HepG2 (cell line): ENCODE results near the gene KDM4B.

Source experiments
- MAF1 ChIP-seq: sonication (generic); formaldehyde crosslinking; IDR thresholded peaks from 2 replicates; pipeline ENCODE4 v1.5.0; 2020; ENCODE audit warnings: missing genetic modification reagents, borderline replicate concordance
- NFIC ChIP-seq: IDR thresholded peaks from 2 replicates; pipeline ENCODE4 v1.6.1; 2012; ENCODE audit warnings: mild to moderate bottlenecking, low read length, inconsistent platforms
- ZNF232 ChIP-seq: sonication (generic); formaldehyde crosslinking; IDR thresholded peaks from 2 replicates; pipeline ENCODE4 v1.4.0; 2020; ENCODE audit warnings: missing genetic modification reagents, borderline replicate concordance
- ZNF569 ChIP-seq: sonication (generic); formaldehyde crosslinking; IDR thresholded peaks from 2 replicates; pipeline ENCODE4 v1.5.0; 2020; ENCODE audit warnings: mild to moderate bottlenecking, missing genetic modification reagents, moderate library complexity, borderline replicate concordance
- TF ChIP-seq, protein P1 (sequence below): sonication (generic); formaldehyde crosslinking; IDR thresholded peaks from 2 replicates; pipeline ENCODE4 v1.4.0; 2020; ENCODE audit warnings: mild to moderate bottlenecking, missing genetic modification reagents

DNA sequence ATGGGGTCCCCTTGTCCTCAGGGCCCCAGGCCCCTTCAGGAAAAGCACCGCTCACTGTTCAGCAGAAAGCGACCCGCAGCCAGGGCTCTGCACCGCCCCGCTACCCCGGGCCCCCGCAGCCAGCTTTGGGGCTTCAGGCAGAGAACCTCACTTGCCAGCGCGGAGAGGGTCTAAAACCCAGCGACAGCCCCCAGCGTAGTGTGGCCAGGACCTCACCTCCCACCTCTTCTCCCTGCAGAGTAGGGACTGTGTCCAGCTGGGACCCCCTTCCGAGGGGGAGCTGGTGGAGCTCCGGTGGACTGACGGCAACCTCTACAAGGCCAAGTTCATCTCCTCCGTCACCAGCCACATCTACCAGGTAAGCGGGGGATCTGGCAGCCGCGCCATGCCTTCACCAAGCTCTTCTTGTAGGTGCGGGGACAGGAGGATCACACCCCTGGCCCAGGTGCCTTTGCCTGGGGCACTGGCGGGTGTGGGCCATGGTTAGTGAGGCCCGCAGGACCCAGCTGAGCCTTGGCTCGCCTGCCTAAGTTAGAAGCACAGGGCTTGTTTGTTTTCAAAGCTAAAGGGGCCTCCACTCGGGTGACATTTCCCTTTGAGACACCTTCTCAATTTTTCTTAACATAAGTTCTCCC, 175.7 kb downstream of the KDM4B start:
- TF ChIP-seq ZNF569 (CRISPR knock-in tag) (no peak), NFIC (no peak), MAF1 (CRISPR knock-in tag) (no peak), ZNF232 (no peak)
- TF ChIP-seq, protein P1, sequence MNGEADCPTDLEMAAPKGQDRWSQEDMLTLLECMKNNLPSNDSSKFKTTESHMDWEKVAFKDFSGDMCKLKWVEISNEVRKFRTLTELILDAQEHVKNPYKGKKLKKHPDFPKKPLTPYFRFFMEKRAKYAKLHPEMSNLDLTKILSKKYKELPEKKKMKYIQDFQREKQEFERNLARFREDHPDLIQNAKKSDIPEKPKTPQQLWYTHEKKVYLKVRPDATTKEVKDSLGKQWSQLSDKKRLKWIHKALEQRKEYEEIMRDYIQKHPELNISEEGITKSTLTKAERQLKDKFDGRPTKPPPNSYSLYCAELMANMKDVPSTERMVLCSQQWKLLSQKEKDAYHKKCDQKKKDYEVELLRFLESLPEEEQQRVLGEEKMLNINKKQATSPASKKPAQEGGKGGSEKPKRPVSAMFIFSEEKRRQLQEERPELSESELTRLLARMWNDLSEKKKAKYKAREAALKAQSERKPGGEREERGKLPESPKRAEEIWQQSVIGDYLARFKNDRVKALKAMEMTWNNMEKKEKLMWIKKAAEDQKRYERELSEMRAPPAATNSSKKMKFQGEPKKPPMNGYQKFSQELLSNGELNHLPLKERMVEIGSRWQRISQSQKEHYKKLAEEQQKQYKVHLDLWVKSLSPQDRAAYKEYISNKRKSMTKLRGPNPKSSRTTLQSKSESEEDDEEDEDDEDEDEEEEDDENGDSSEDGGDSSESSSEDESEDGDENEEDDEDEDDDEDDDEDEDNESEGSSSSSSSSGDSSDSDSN, result no peak
